ENCODE results near the gene NLRP14.

The NLRP14 gene

GRCh38 chr11:7115780-7116179 lies 95.5 kb downstream of the NLRP14 start:
- no peak overlapping the region for H3K4me3 ChIP-seq (ENCODE audit: low read depth in 1 of 2, low read length in 2 of 2)
- H3K27me3 ChIP-seq (ENCODE audit: low read depth, low read length), result no peaks in the 10 kb centered on the region
- no peak overlapping the region for H3K27ac ChIP-seq (ENCODE audit: low read length)

GRCh38 chr11:7116370-7116769 lies 96.1 kb downstream of the NLRP14 start:
- Histone ChIP-seq H3K27me3 (ENCODE audit: low read depth, low read length) (no peaks in the 10 kb centered on the region), H3K36me3 (ENCODE audit: control insufficient read depth in 1 of 2, insufficient read depth in 2 of 2, low read length in 2 of 2) (no peaks in the 10 kb centered on the region), H3K9me3 (ENCODE audit: control insufficient read depth in 1 of 2, low read length in 2 of 2) (no peaks in the 10 kb centered on the region), H3K4me1 (ENCODE audit: control insufficient read depth in 1 of 2, insufficient read depth in 2 of 2, low read length in 2 of 2) (no peaks in the 10 kb centered on the region), H3K4me3 (ENCODE audit: low read depth in 1 of 2, low read length in 2 of 2) (no peak overlapping the region), H3K27ac (ENCODE audit: low read length) (no peak overlapping the region)

More at GRCh38 chr11:7115780-7116179, 95.5 kb downstream of the NLRP14 start:
- Histone ChIP-seq H3K36me3 (ENCODE audit: control insufficient read depth in 1 of 2, insufficient read depth in 2 of 2, low read length in 2 of 2) (no peaks in the 10 kb centered on the region), H3K9me3 (ENCODE audit: control insufficient read depth in 1 of 2, low read length in 2 of 2) (no peaks in the 10 kb centered on the region), H3K4me1 (ENCODE audit: control insufficient read depth in 1 of 2, insufficient read depth in 2 of 2, low read length in 2 of 2) (no peaks in the 10 kb centered on the region)
